Measurements from ENCODE around the gene SF1.

- no peak for TF ChIP-seq IRF2 (CRISPR knock-in tag; IDR thresholded peaks at IDR 0.05; ENCODE audit: borderline replicate concordance, low read depth)
- TF ChIP-seq CTCF (IDR thresholded peaks at IDR 0.05) = no peak
- TF ChIP-seq E2F4 (CRISPR knock-in tag; IDR thresholded peaks at IDR 0.05; ENCODE audit: borderline replicate concordance, low read depth) = no peak
Observed at GRCh38 chr11:64750361-64751054, 27.8 kb downstream of the SF1 start.
